ENCODE data around the gene BTRC.
"Not testable (repeated sequence)": the region's sequence is repeated elsewhere in the genome, so short reads cannot be mapped to it uniquely, and the experiment has no call there.

BTRC gene

GRCh38 chr10:101593331-101593730 is 239.4 kb downstream of the BTRC start:
- H3K27me3 ChIP-seq (ENCODE audit: control insufficient read depth, insufficient read depth, low read length); H3K9me3 ChIP-seq (replicated peaks; ENCODE audit: low read length); H3K36me3 ChIP-seq (ENCODE audit: insufficient read depth, low read length); H3K9ac ChIP-seq (ENCODE audit: low read depth, low read length); H3K4me1 ChIP-seq (ENCODE audit: control insufficient read depth, insufficient read depth, low read length); H3K4me3 ChIP-seq (ENCODE audit: low read length); H3K4me2 ChIP-seq (ENCODE audit: low read length): not testable (repeated sequence)

GRCh38 chr10:101595591-101596433 is 241.8 kb downstream of the BTRC start:
- Histone ChIP-seq H3K27me3 (ENCODE audit: control insufficient read depth, insufficient read depth, low read length) (no peaks in the 10 kb centered on the region), H3K4me3 (ENCODE audit: low read length) (no peak overlapping the region), H3K4me2 (ENCODE audit: low read length) (no peak overlapping the region), H3K4me1 (ENCODE audit: control insufficient read depth, insufficient read depth, low read length) (no peaks in the 10 kb centered on the region), H3K36me3 (ENCODE audit: insufficient read depth, low read length) (no peaks in the 10 kb centered on the region), H3K9me3 (replicated peaks; ENCODE audit: low read length) (no peaks in the 10 kb centered on the region), H3K9ac (ENCODE audit: low read depth, low read length) (no peak overlapping the region)

GRCh38 chr10:101597091-101597900 is 243.3 kb downstream of the BTRC start:
- Histone ChIP-seq H3K9ac (ENCODE audit: low read depth, low read length) (no peak overlapping the region), H3K9me3 (replicated peaks; ENCODE audit: low read length) (no peaks in the 10 kb centered on the region), H3K36me3 (ENCODE audit: insufficient read depth, low read length) (peaks cover 5% of the 10 kb centered on the region), H3K4me3 (ENCODE audit: low read length) (no peak overlapping the region), H3K4me1 (ENCODE audit: control insufficient read depth, insufficient read depth, low read length) (no peaks in the 10 kb centered on the region), H3K27me3 (ENCODE audit: control insufficient read depth, insufficient read depth, low read length) (no peaks in the 10 kb centered on the region), H3K4me2 (ENCODE audit: low read length) (no peak overlapping the region)

- Histone ChIP-seq H3K4me3 (ENCODE audit: low read length) (no peak overlapping the region), H3K9me3 (replicated peaks; ENCODE audit: low read length) (no peaks in the 10 kb centered on the region), H3K9ac (ENCODE audit: low read depth, low read length) (no peak overlapping the region), H3K27me3 (ENCODE audit: control insufficient read depth, insufficient read depth, low read length) (no peaks in the 10 kb centered on the region), H3K4me2 (ENCODE audit: low read length) (no peak overlapping the region), H3K36me3 (ENCODE audit: insufficient read depth, low read length) (peaks cover 19% of the 10 kb centered on the region), H3K4me1 (ENCODE audit: control insufficient read depth, insufficient read depth, low read length) (no peaks in the 10 kb centered on the region)
Observed at GRCh38 chr10:101601541-101601940, 247.6 kb downstream of the BTRC start.

GRCh38 chr10:101602761-101603398 is 248.9 kb downstream of the BTRC start:
- H3K27me3 ChIP-seq (ENCODE audit: control insufficient read depth, insufficient read depth, low read length), result no peaks in the 10 kb centered on the region
- peaks cover 19% of the 10 kb centered on the region for H3K36me3 ChIP-seq (ENCODE audit: insufficient read depth, low read length)
- H3K9me3 ChIP-seq (replicated peaks; ENCODE audit: low read length), result no peaks in the 10 kb centered on the region
- H3K9ac ChIP-seq (ENCODE audit: low read depth, low read length), result no peak overlapping the region
- H3K4me2 ChIP-seq (ENCODE audit: low read length), result no peak overlapping the region
- no peak overlapping the region for H3K4me3 ChIP-seq (ENCODE audit: low read length)
- H3K4me1 ChIP-seq (ENCODE audit: control insufficient read depth, insufficient read depth, low read length), result no peaks in the 10 kb centered on the region

Small RNA genes lying within 50 kb of the gene (small RNA-seq; reads per million reads assigned to genes)
- gene MIR3158-1 (5.6 reads per million, percentile 87 among the genes with 10 or more reads in this experiment), gene RNU2-43P (35.1 reads per million, percentile 95 among the genes with 10 or more reads in this experiment), gene RNU2-59P (70.7 reads per million, percentile 96 among the genes with 10 or more reads in this experiment)
